Measurements from ENCODE around the gene PDGFD.

PDGFD gene

GRCh38 chr11:103892603-103893002 lies 271.3 kb downstream of the PDGFD start:
- WGBS (ENCODE audit: insufficient coverage, insufficient read length), result no CpG with 5 or more reads among the region's 5 CpGs
- no peak for DNase-seq (ENCODE audit: low read depth, low spot score)
- Histone ChIP-seq H3K4me1 (ENCODE audit: control insufficient read depth, insufficient read depth, low read length) (no peaks in the 10 kb centered on the region), H3K36me3 (ENCODE audit: control insufficient read depth, insufficient read depth, low read length) (no peaks in the 10 kb centered on the region), H3K4me3 (ENCODE audit: low read length) (no peak overlapping the region), H3K27me3 (ENCODE audit: control insufficient read depth, insufficient read depth, low read length) (0 out of 2 replicates have a peak, but pooled peaks cover 1% of the 10 kb centered on the region), H3K9me3 (ENCODE audit: control insufficient read depth, insufficient read depth, low read length) (no peaks in the 10 kb centered on the region), H3K27ac (ENCODE audit: low read length) (no peak overlapping the region)

GRCh38 chr11:103890654-103891053 lies 273.3 kb downstream of the PDGFD start:
- no peak for DNase-seq (ENCODE audit: low read depth, low spot score)
- H3K9me3 ChIP-seq (ENCODE audit: control insufficient read depth, insufficient read depth, low read length), result no peaks in the 10 kb centered on the region
- 100% methylated on average over 1 of the region's 1 CpG for WGBS (ENCODE audit: insufficient coverage, insufficient read length)
- no peak overlapping the region for H3K27ac ChIP-seq (ENCODE audit: low read length)
- H3K36me3 ChIP-seq (ENCODE audit: control insufficient read depth, insufficient read depth, low read length), result no peaks in the 10 kb centered on the region
- H3K27me3 ChIP-seq (ENCODE audit: control insufficient read depth, insufficient read depth, low read length), result 0 out of 2 replicates have a peak, but pooled peaks cover 1% of the 10 kb centered on the region
- H3K4me3 ChIP-seq (ENCODE audit: low read length), result no peak overlapping the region
- H3K4me1 ChIP-seq (ENCODE audit: control insufficient read depth, insufficient read depth, low read length), result no peaks in the 10 kb centered on the region

- Histone ChIP-seq H3K4me1 (ENCODE audit: control insufficient read depth, insufficient read depth, low read length) (no peaks in the 10 kb centered on the region), H3K36me3 (ENCODE audit: control insufficient read depth, insufficient read depth, low read length) (no peaks in the 10 kb centered on the region), H3K4me3 (ENCODE audit: low read length) (no peak overlapping the region), H3K9me3 (ENCODE audit: control insufficient read depth, insufficient read depth, low read length) (no peaks in the 10 kb centered on the region), H3K27ac (ENCODE audit: low read length) (no peak overlapping the region), H3K27me3 (ENCODE audit: control insufficient read depth, insufficient read depth, low read length) (no peaks in the 10 kb centered on the region)
- DNase-seq (ENCODE audit: low read depth, low spot score), result no peak
Observed at GRCh38 chr11:103889679-103890078, 274.3 kb downstream of the PDGFD start.

- H3K36me3 ChIP-seq (ENCODE audit: control insufficient read depth, insufficient read depth, low read length), result no peaks in the 10 kb centered on the region
- no peak overlapping the region for H3K4me3 ChIP-seq (ENCODE audit: low read length)
- H3K27me3 ChIP-seq (ENCODE audit: control insufficient read depth, insufficient read depth, low read length), result no peaks in the 10 kb centered on the region
- no peak for DNase-seq (ENCODE audit: low read depth, low spot score)
- no peak overlapping the region for H3K27ac ChIP-seq (ENCODE audit: low read length)
- no peaks in the 10 kb centered on the region for H3K9me3 ChIP-seq (ENCODE audit: control insufficient read depth, insufficient read depth, low read length)
- no peaks in the 10 kb centered on the region for H3K4me1 ChIP-seq (ENCODE audit: control insufficient read depth, insufficient read depth, low read length)
Observed at GRCh38 chr11:103888541-103888951, 275.4 kb downstream of the PDGFD start.

GRCh38 chr11:103887001-103887658 lies 276.8 kb downstream of the PDGFD start:
- Histone ChIP-seq H3K9me3 (ENCODE audit: control insufficient read depth, insufficient read depth, low read length) (no peaks in the 10 kb centered on the region), H3K27me3 (ENCODE audit: control insufficient read depth, insufficient read depth, low read length) (no peaks in the 10 kb centered on the region), H3K36me3 (ENCODE audit: control insufficient read depth, insufficient read depth, low read length) (no peaks in the 10 kb centered on the region), H3K4me1 (ENCODE audit: control insufficient read depth, insufficient read depth, low read length) (no peaks in the 10 kb centered on the region), H3K27ac (ENCODE audit: low read length) (no peak overlapping the region), H3K4me3 (ENCODE audit: low read length) (no peak overlapping the region)
- WGBS (ENCODE audit: insufficient coverage, insufficient read length), result no CpG with 5 or more reads among the region's 6 CpGs
- no peak for DNase-seq (ENCODE audit: low read depth, low spot score)

GRCh38 chr11:103883856-103884255 lies 280.1 kb downstream of the PDGFD start:
- no peak for DNase-seq (ENCODE audit: low read depth, low spot score)
- Histone ChIP-seq H3K9me3 (ENCODE audit: control insufficient read depth, insufficient read depth, low read length) (no peaks in the 10 kb centered on the region), H3K27me3 (ENCODE audit: control insufficient read depth, insufficient read depth, low read length) (no peaks in the 10 kb centered on the region), H3K4me3 (ENCODE audit: low read length) (no peak overlapping the region), H3K4me1 (ENCODE audit: control insufficient read depth, insufficient read depth, low read length) (no peaks in the 10 kb centered on the region), H3K27ac (ENCODE audit: low read length) (no peak overlapping the region), H3K36me3 (ENCODE audit: control insufficient read depth, insufficient read depth, low read length) (no peaks in the 10 kb centered on the region)
- WGBS (ENCODE audit: insufficient coverage, insufficient read length), result no CpG with 5 or more reads among the region's 1 CpG

GRCh38 chr11:103883291-103883690 lies 280.7 kb downstream of the PDGFD start:
- DNase-seq (ENCODE audit: low read depth, low spot score), result no peak
- H3K27me3 ChIP-seq (ENCODE audit: control insufficient read depth, insufficient read depth, low read length), result no peaks in the 10 kb centered on the region
- H3K4me3 ChIP-seq (ENCODE audit: low read length), result no peak overlapping the region
- no peaks in the 10 kb centered on the region for H3K36me3 ChIP-seq (ENCODE audit: control insufficient read depth, insufficient read depth, low read length)
- WGBS (ENCODE audit: insufficient coverage, insufficient read length), result no CpG with 5 or more reads among the region's 2 CpGs
- no peak overlapping the region for H3K27ac ChIP-seq (ENCODE audit: low read length)
- no peaks in the 10 kb centered on the region for H3K9me3 ChIP-seq (ENCODE audit: control insufficient read depth, insufficient read depth, low read length)
- no peaks in the 10 kb centered on the region for H3K4me1 ChIP-seq (ENCODE audit: control insufficient read depth, insufficient read depth, low read length)

GRCh38 chr11:103881584-103881983 lies 282.4 kb downstream of the PDGFD start:
- H3K9me3 ChIP-seq (ENCODE audit: control insufficient read depth, insufficient read depth, low read length), result no peaks in the 10 kb centered on the region
- no peaks in the 10 kb centered on the region for H3K27me3 ChIP-seq (ENCODE audit: control insufficient read depth, insufficient read depth, low read length)
- no peak overlapping the region for H3K4me3 ChIP-seq (ENCODE audit: low read length)
- no peaks in the 10 kb centered on the region for H3K36me3 ChIP-seq (ENCODE audit: control insufficient read depth, insufficient read depth, low read length)
- H3K27ac ChIP-seq (ENCODE audit: low read length), result no peak overlapping the region
- no CpG with 5 or more reads among the region's 1 CpG for WGBS (ENCODE audit: insufficient coverage, insufficient read length)
- no peaks in the 10 kb centered on the region for H3K4me1 ChIP-seq (ENCODE audit: control insufficient read depth, insufficient read depth, low read length)
- no peak for DNase-seq (ENCODE audit: low read depth, low spot score)

- no peaks in the 10 kb centered on the region for H3K9me3 ChIP-seq (ENCODE audit: control insufficient read depth, insufficient read depth, low read length)
- no peak overlapping the region for H3K4me3 ChIP-seq (ENCODE audit: low read length)
- no peak overlapping the region for H3K27ac ChIP-seq (ENCODE audit: low read length)
- no peak for DNase-seq (ENCODE audit: low read depth, low spot score)
- WGBS (ENCODE audit: insufficient coverage, insufficient read length), result no CpG with 5 or more reads among the region's 4 CpGs
- no peaks in the 10 kb centered on the region for H3K27me3 ChIP-seq (ENCODE audit: control insufficient read depth, insufficient read depth, low read length)
- no peaks in the 10 kb centered on the region for H3K4me1 ChIP-seq (ENCODE audit: control insufficient read depth, insufficient read depth, low read length)
- no peaks in the 10 kb centered on the region for H3K36me3 ChIP-seq (ENCODE audit: control insufficient read depth, insufficient read depth, low read length)
Observed at GRCh38 chr11:103880968-103881367, 283.0 kb downstream of the PDGFD start.

- Histone ChIP-seq H3K9me3 (ENCODE audit: control insufficient read depth, insufficient read depth, low read length) (no peaks in the 10 kb centered on the region), H3K27ac (ENCODE audit: low read length) (no peak overlapping the region), H3K27me3 (ENCODE audit: control insufficient read depth, insufficient read depth, low read length) (no peaks in the 10 kb centered on the region), H3K4me1 (ENCODE audit: control insufficient read depth, insufficient read depth, low read length) (no peaks in the 10 kb centered on the region), H3K36me3 (ENCODE audit: control insufficient read depth, insufficient read depth, low read length) (no peaks in the 10 kb centered on the region), H3K4me3 (ENCODE audit: low read length) (no peak overlapping the region)
- no peak for DNase-seq (ENCODE audit: low read depth, low spot score)
Observed at GRCh38 chr11:103878646-103879045, 285.3 kb downstream of the PDGFD start.

- no peak for DNase-seq (ENCODE audit: low read depth, low spot score)
- no peaks in the 10 kb centered on the region for H3K27me3 ChIP-seq (ENCODE audit: control insufficient read depth, insufficient read depth, low read length)
- no peak overlapping the region for H3K4me3 ChIP-seq (ENCODE audit: low read length)
- no peaks in the 10 kb centered on the region for H3K36me3 ChIP-seq (ENCODE audit: control insufficient read depth, insufficient read depth, low read length)
- no peaks in the 10 kb centered on the region for H3K9me3 ChIP-seq (ENCODE audit: control insufficient read depth, insufficient read depth, low read length)
- no peak overlapping the region for H3K27ac ChIP-seq (ENCODE audit: low read length)
- no peaks in the 10 kb centered on the region for H3K4me1 ChIP-seq (ENCODE audit: control insufficient read depth, insufficient read depth, low read length)
Observed at GRCh38 chr11:103877221-103877620, 286.7 kb downstream of the PDGFD start.

All from iPS DF 6.9 (cell line).